Posterior vena cava (tissue), 2 donors: ENCODE results near the gene NCMAP. TPM values are rescaled to one million over a fixed set of nuclear protein-coding genes. Genes with fewer than 3 reads are reported as not detected.

Source experiments
- DNase-seq: peaks from one replicate; pipeline ENCODE4 v3.0.0-alpha.2; 2020; ENCODE audit warnings: low spot score
- intact Hi-C, 2 donors: fragments of 100-400 bp; cut with DNase I; formaldehyde crosslinking; loops; one replicate each; pipeline versions ENCODE4 v1.14.1 to v1.14.2; 2022 to 2023
- total RNA-seq, 2 donors: library from RNA; stranded (reverse); fragmentation: NEBNext Ultra II Directional; extraction: Animal tissue kit (Norgen Biotek cat#: 25700); gene quantifications; one replicate each; pipeline ENCODE4 v1.2.1, GENCODE V29; 2021
- donor health status: DM: yes; HTN: yes; CAD: no.
- donor health status: DM: yes; HTN: yes; CAD: no.

The NCMAP gene
- total RNA-seq, 2 donors from 2014 or later = not detected

DNA sequence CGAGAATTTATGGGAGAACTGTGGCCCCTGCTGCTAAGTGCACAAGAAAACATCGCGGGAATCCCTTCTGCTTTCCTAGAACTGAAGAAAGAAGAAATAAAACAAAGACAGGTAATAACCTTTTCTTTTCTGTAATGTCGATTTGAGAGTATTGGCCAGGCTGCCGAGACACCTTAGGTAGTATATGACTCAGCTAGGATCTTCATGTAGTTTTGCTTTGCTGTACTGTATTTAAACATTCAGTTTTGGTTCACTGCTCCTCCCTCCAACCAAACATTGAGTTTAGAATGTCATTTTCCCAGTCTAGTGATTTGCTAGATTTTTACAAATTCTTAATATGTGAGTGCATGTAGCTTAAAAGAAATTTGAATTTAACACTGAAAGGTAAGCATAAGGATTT lies 93.0 kb downstream of the NCMAP start:
- intact Hi-C loops = no loop called here
- no peak for DNase-seq

DNA sequence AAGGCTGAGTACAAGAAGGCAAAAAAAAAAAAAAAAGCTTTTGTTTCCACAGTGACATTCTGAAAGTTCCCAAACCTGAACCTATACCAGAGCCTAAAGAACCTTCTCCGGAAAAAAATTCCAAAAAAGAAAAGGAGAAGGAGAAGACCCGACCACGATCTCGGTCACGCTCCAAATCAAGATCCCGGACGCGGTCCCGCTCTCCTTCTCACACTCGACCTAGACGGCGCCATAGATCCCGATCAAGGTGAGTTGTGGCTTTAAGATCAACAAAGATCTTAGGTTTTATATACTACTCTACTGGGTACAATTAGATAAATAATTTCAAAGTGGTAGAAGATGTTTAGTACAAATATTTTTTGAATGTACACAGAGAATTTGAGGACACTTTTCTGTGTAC lies 96.5 kb downstream of the NCMAP start:
- intact Hi-C loops = no loop called here

DNA sequence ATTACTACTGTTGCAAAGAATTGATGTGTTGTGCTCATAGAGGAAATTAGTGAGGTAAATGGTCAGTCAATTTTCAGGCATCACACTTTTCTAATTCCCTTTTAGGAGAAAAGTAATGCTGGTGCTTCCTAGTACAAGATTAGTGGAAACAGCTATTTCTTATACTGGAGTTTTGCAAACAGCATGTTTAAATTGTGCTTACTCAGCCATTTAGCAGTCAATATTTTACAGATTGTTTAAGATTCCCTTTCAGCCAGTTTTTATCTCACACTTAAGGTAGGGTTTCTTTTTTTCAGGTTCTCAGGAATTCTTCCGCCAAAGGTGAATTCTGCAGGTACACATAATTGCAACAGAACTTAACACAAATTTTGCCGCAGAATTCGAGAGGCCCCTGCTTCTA lies 98.1 kb downstream of the NCMAP start:
- intact Hi-C loops = no loop called here
- DNase-seq = no peak

More for the DNA sequence above, 96.5 kb downstream of the NCMAP start:
- no peak for DNase-seq

DNA sequence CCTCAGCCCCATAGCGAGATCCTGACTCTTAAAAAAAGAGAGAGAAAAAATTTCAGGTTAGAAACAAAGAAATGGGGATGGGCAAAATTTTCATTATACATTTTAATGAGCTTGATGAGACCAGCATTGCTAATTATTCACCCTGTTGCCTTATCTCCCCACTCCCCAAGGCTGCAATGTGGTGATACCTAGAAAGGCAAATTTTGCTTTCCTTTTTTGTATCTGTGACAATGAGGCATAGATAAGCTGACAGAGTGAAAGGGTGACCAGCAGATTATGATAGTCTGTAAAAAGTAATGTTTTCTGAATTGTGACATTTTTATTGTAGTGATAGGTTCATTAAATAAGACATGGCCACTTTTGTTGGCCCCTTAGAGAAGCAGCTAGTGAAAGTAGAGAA lies 100.2 kb downstream of the NCMAP start:
- DNase-seq = no peak
- intact Hi-C loops = no loop called here

DNA sequence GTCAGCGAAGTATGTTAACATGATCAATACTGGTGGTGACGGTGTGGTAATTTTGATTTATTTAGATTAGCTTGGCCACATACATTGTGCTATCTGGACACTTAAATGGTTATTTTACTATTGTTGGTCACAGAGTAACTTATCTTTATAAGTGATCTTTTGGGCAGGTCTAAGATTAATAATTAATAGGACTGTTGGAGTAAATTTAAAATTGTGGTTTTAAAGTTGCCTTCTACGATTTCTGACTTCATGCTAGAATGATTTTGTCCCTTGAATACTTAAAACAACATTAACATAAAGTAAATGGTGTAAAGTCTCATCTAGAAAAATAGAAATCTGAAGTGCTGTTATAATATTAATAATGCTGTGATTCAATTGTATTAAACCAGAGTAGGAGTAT lies 101.9 kb downstream of the NCMAP start:
- intact Hi-C loops = no loop called here

More for the DNA sequence above, 101.9 kb downstream of the NCMAP start:
- DNase-seq = no peak

Other genes with a start within 250 kb of the NCMAP start
- gene GRHL3, start 236.7 kb upstream of the NCMAP start, total RNA-seq = under 1 TPM; 0.14 to 0.19 TPM
- gene STPG1, start 142.3 kb upstream of the NCMAP start, total RNA-seq = 1 to 10 TPM; 2.1 to 2.9 TPM
- 1 to 10 TPM; 7.5 to 8.7 TPM for gene NIPAL3, start 140.3 kb upstream of the NCMAP start, total RNA-seq
- 1 to 10 TPM; 6.0 to 9.9 TPM for gene RCAN3, start 53.3 kb upstream of the NCMAP start, total RNA-seq
- gene SRRM1, start 87.2 kb downstream of the NCMAP start, total RNA-seq = 10 to 100 TPM; 92.3 to 93.8 TPM
- 100 to 1,000 TPM; 566 to 848 TPM for gene CLIC4, start 189.4 kb downstream of the NCMAP start, total RNA-seq